Transverse colon (tissue), 4 donors: ENCODE data around the gene AMN. TPM values are rescaled to one million over a fixed set of nuclear protein-coding genes. Genes with fewer than 3 reads are reported as not detected.

Experiments used
- DNase-seq: peaks from one replicate; pipeline ENCODE4 v3.0.0-alpha.2; 2019
- H3K27ac ChIP-seq, 4 donors: fragments of 200-600 bp; sonication (generic); 2 replicates each; pipeline ENCODE4 v1.5.1; 2016 to 2018; ENCODE audit warnings: inconsistent platforms in 4 of 4
- H3K27me3 ChIP-seq: fragments of 200-600 bp; sonication (generic); 2 replicates; pipeline ENCODE4 v1.5.1; 2017; ENCODE audit warnings: inconsistent platforms
- H3K36me3 ChIP-seq, 4 donors: fragments of 200-600 bp; sonication (generic); 2 replicates each; pipeline ENCODE4 v1.5.1; 2017 to 2019; ENCODE audit warnings: inconsistent platforms in 4 of 4
- H3K4me1 ChIP-seq, 4 donors: fragments of 200-600 bp; sonication (generic); 2 replicates each; pipeline ENCODE4 v1.5.1; 2017 to 2020; ENCODE audit warnings: inconsistent platforms in 4 of 4
- H3K4me3 ChIP-seq, 4 donors: fragments of 200-600 bp; sonication (generic); 1 replicate in 1 of 4; 2 replicates in 3 of 4; pipeline versions ENCODE4 v1.5.1 to v1.6.1; 2017 to 2019; ENCODE audit warnings: inconsistent platforms in 4 of 4
- H3K9me3 ChIP-seq, 2 donors: fragments of 200-600 bp; sonication (generic); 2 replicates each; pipeline ENCODE4 v1.5.1; 2017 to 2019; ENCODE audit warnings: inconsistent platforms in 2 of 2
- CTCF ChIP-seq, 5 experiments: fragments of 200-600 bp in 3 of 5; fragments of 450-650 bp in 2 of 5; sonication (generic) in 3 of 5; IDR thresholded peaks; 1 replicate in 2 of 5; 2 replicates in 3 of 5; pipeline ENCODE4 v1.5.1; 2016 to 2017; ENCODE audit warnings: antibody characterized with exemption in 5 of 5, inconsistent platforms in 3 of 5, mild to moderate bottlenecking in 2 of 5, moderate library complexity in 1 of 5
- EP300 ChIP-seq: sonication (generic); formaldehyde crosslinking; IDR thresholded peaks from one replicate; pipeline ENCODE4 v1.6.1; 2017; ENCODE audit warnings: antibody characterized with exemption, low read depth
- POLR2A ChIP-seq: fragments of 450-650 bp; IDR thresholded peaks from one replicate; pipeline ENCODE4 v1.6.1; 2016; ENCODE audit warnings: antibody characterized with exemption, mild to moderate bottlenecking, moderate library complexity
- POLR2AphosphoS5 ChIP-seq, 3 donors: sonication (generic); formaldehyde crosslinking; IDR thresholded peaks; one replicate each; pipeline ENCODE4 v1.6.1; 2016; ENCODE audit warnings: antibody characterized with exemption in 3 of 3
- WGBS, 2 donors: methylation state at CpG; one replicate each; pipeline ENCODE4 v1.1.5; 2018; ENCODE audit warnings: low coverage in 1 of 2; 5-methylcytosine and 5-hydroxymethylcytosine counted together
- in situ Hi-C, 4 donors: fragments of 200-750 bp; cut with MboI; loops; one replicate each; pipeline versions ENCODE4 v1.15.0 to v1.15.1; 2017; ENCODE audit warnings: low sequenced_read_pairs in 3 of 4, low pct_ligation_motif_present in 1 of 4, low pct_unique_long_range_greater_than_20kb in 1 of 4
- intact Hi-C: fragments of 100-400 bp; cut with DNase I; formaldehyde crosslinking; loops from one replicate; pipeline ENCODE4 v1.15.1; 2023; ENCODE audit warnings: low total_unique reads
- total RNA-seq, 4 donors: library from RNA; depleted of rRNA; stranded (reverse); fragments of >200 nt; gene quantifications; one replicate each; pipeline ENCODE4 v1.1.0, GENCODE V29; 2016

The AMN gene
- total RNA-seq, 4 donors from 2014 or later: 306 to 597 (median 420) TPM

DNA sequence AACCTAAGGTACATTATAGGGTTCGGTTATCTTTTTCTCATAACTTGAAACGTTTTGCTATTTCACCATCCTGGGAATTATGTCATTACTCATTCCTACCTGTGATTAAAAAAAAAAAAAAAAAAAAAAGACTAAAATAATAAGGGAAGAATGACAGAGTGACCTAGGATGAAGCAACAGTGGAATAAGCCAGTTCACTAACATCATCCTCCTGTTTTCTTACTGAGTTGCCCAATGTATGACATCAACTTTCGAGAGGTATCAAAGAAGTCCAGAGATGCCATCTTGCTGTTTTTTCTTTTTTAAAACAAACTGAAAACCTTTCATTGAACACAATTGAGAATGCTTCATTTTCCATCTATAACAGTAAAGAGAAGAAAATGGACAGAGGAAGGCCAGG is 42.8 kb downstream of the AMN start:
- intact Hi-C loops: no loop called here
- no peak overlapping the region for H3K4me3 ChIP-seq
- WGBS, 2 donors: 88 to 92% methylated on average over 3 of the region's 3 CpGs
- no peak for TF ChIP-seq POLR2A
- in situ Hi-C loops: no loop called here
- no peaks in the 10 kb centered on the region for H3K4me1 ChIP-seq
- peaks cover 0 to 86% (median 37%) of the 10 kb centered on the region in 4 donors for H3K36me3 ChIP-seq
- no peak for DNase-seq
- no peaks in the 10 kb centered on the region for H3K9me3 ChIP-seq
- no peak overlapping the region for H3K27ac ChIP-seq
- no peaks in the 10 kb centered on the region for H3K27me3 ChIP-seq

DNA sequence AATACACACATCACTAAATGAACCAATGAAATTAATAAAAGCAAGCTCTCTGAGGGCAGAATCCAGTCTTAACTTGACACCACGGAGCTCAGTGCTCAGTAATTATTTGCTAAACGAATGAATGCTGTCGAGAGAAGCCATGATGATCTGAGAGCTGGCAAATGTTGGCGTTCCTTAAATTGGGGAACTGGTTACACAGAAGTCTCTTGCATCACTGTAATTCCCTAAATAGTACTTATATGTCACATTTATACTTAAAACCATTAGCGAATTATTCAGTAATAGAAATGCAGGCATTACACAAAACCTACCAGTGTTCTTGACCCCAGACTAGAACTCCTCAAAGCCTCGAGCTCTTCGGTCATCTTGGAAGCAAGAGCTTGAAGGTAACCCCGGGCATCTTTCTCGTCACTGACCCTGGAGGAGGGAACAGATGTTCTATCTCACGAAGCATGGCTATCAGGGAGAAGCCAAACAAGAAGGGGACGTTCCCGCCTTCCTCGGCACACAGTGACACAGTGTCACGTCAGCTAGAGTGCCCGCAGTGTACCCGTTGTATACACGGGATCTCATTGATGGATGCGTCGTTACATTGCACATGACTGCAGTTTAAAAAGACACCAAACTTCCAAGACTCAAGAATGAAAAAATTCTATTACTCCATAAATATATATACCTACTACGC is 43.6 kb downstream of the AMN start:
- no peak overlapping the region for H3K27ac ChIP-seq
- DNase-seq: no peak
- H3K27me3 ChIP-seq: no peaks in the 10 kb centered on the region
- H3K4me3 ChIP-seq: no peak overlapping the region
- in situ Hi-C loops (no loop called here), intact Hi-C loops (no loop called here)
- H3K36me3 ChIP-seq: peaks cover 0 to 86% (median 40%) of the 10 kb centered on the region in 4 donors
- no peaks in the 10 kb centered on the region for H3K4me1 ChIP-seq
- WGBS, 2 donors: 93 to 94% methylated on average over 11 to 20 of the region's 20 CpGs
- H3K9me3 ChIP-seq: no peaks in the 10 kb centered on the region
- TF ChIP-seq POLR2AphosphoS5 (IDR thresholded peaks at IDR 0.05) (no peak), EP300 (no peak), POLR2A (no peak)

GRCh38 chr14:102966681-102967505 is 44.4 kb downstream of the AMN start:
- WGBS, 2 donors: 87 to 97% methylated on average over 10 to 21 of the region's 21 CpGs
- in situ Hi-C loops: no loop called here
- Histone ChIP-seq H3K4me1 (no peaks in the 10 kb centered on the region), H3K4me3 (no peak overlapping the region), H3K9me3 (no peaks in the 10 kb centered on the region), H3K27me3 (no peaks in the 10 kb centered on the region), H3K36me3 (peaks cover 0 to 83% (median 41%) of the 10 kb centered on the region in 4 donors), H3K27ac (no peak overlapping the region)
- intact Hi-C loops: no loop called here
- no peak for TF ChIP-seq POLR2A
- TF ChIP-seq CTCF (IDR thresholded peaks at IDR 0.05): no peak
- TF ChIP-seq EP300: no peak
- TF ChIP-seq POLR2AphosphoS5 (IDR thresholded peaks at IDR 0.05): no peak
- no peak for DNase-seq

DNA sequence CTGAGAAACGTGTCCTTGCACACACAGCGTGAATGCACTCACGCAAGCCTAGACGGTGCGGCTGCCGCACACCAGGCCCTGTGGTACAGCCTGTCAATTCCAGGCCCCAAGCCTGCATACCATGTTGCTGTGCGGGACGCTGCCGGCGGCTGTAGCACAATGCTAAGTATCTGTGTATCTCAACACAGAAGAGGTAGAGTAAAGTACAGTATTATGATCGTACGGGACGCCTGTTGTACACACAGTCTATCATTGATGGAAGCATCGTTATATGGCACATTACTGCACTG is 45.0 kb downstream of the AMN start:
- intact Hi-C loops: no loop called here
- WGBS, 2 donors: 89% methylated on average over 14 of the region's 14 CpGs; no CpG with 5 or more reads in 1 of the 2 donors

More for the DNA sequence above, 45.0 kb downstream of the AMN start:
- Histone ChIP-seq H3K27me3 (no peaks in the 10 kb centered on the region), H3K27ac (no peak overlapping the region), H3K4me3 (no peak overlapping the region), H3K36me3 (peaks cover 0 to 80% (median 41%) of the 10 kb centered on the region in 4 donors), H3K4me1 (no peaks in the 10 kb centered on the region), H3K9me3 (no peaks in the 10 kb centered on the region)
- in situ Hi-C loops: no loop called here
- no peak for TF ChIP-seq EP300
- no peak for TF ChIP-seq POLR2AphosphoS5 (IDR thresholded peaks at IDR 0.05)
- TF ChIP-seq POLR2A: no peak
- no peak for TF ChIP-seq CTCF (IDR thresholded peaks at IDR 0.05)
- no peak for DNase-seq
